Ovary (tissue), 9 donors: ENCODE data around the gene PROZ. TPM values are rescaled to one million over a fixed set of nuclear protein-coding genes. Genes with fewer than 3 reads are reported as not detected.

Experiments
- DNase-seq, 5 donors: peaks; one replicate each; pipeline ENCODE4 v3.0.0-alpha.2; 2019 to 2020
- H3K27ac ChIP-seq, 2 donors: fragments of 200-600 bp; one replicate each; pipeline versions ENCODE4 v1.5.1 to v1.8.0; 2019 to 2022
- H3K27me3 ChIP-seq: fragments of 200-600 bp; one replicate; pipeline ENCODE4 v1.8.0; 2022
- H3K36me3 ChIP-seq: fragments of 200-600 bp; sonication (generic); one replicate; pipeline ENCODE4 v1.5.1; 2019
- H3K4me1 ChIP-seq: one replicate; pipeline ENCODE4 v1.8.1; 2013; ENCODE audit warnings: mild to moderate bottlenecking, moderate library complexity; ENCODE audit not compliant: insufficient read depth
- H3K4me3 ChIP-seq: fragments of 200-600 bp; sonication (generic); one replicate; pipeline ENCODE4 v1.5.1; 2017
- H3K9me3 ChIP-seq, 2 donors: fragments of 200-600 bp in 1 of 2; sonication (generic) in 1 of 2; one replicate each; pipeline versions ENCODE4 v1.5.1 to v1.8.1; 2013 to 2019; ENCODE audit warnings: mild to moderate bottlenecking in 1 of 2, moderate library complexity in 1 of 2
- CTCF ChIP-seq, 3 donors: fragments of 450-650 bp in 2 of 3; fragments of 200-600 bp in 1 of 3; IDR thresholded peaks; one replicate each; pipeline versions ENCODE4 v1.5.1 to v1.8.0; 2016 to 2022; ENCODE audit warnings: antibody characterized with exemption in 3 of 3, mild to moderate bottlenecking in 1 of 3
- EP300 ChIP-seq: sonication (generic); formaldehyde crosslinking; IDR thresholded peaks from one replicate; pipeline ENCODE4 v1.6.1; 2017; ENCODE audit warnings: antibody characterized with exemption
- POLR2A ChIP-seq: fragments of 450-650 bp; IDR thresholded peaks from one replicate; pipeline ENCODE4 v1.6.1; 2017; ENCODE audit warnings: antibody characterized with exemption, mild to moderate bottlenecking, moderate library complexity
- WGBS, 3 donors: extraction: QIAGEN DNeasy Blood & Tissue Kit in 1 of 3; methylation state at CpG; one replicate each; pipeline versions ENCODE4 v1.1.5 to v1.1.7; 2013 to 2017; 5-methylcytosine and 5-hydroxymethylcytosine counted together
- intact Hi-C, 4 donors: fragments of 100-400 bp; cut with DNase I; formaldehyde crosslinking; loops; one replicate each; pipeline versions ENCODE4 v1.11.0 to v1.15.1; 2022 to 2023
- polyA plus RNA-seq, 2 donors: library from polyadenylated mRNA; stranded (reverse); fragments of 200-250 nt in 1 of 2; fragments of 350-450 nt in 1 of 2; fragmentation: Illumina TruSeq in 1 of 2; extraction: RNeasy Lipid Tissue Mini Kit (QIAGEN cat#74804) in 1 of 2; gene quantifications; one replicate each; pipeline ENCODE4 v1.2.3, GENCODE V29; 2013 to 2014
- total RNA-seq, 7 donors: library from RNA; depleted of rRNA in 2 of 7; stranded (reverse); fragments of >200 nt in 2 of 7; fragmentation: NEBNext Ultra II Directional in 3 of 7; extraction: Animal tissue kit (Norgen Biotek cat#: 25700) in 3 of 7; gene quantifications; one replicate each; pipeline versions ENCODE4 v1.1.0 to v1.2.4, GENCODE V29; 2016 to 2023
- donor health status: DM: no; HTN: no; CAD: no; lungs with moderate emphysema.
- donor health status: DM: no; HTN: no; CAD: no.
- donor health status: Bipolar disorder and iron deficiency.
- donor health status: DM: yes; HTN: yes; CAD: no.
- donor health status: DM: no; HTN: no; CAD: no.
- donor health status: DM: yes; HTN: yes; CAD: no.

The PROZ gene
- total and polyA plus RNA-seq, 9 donors, result not detected

- peaks cover 13% of the 10 kb centered on the region for H3K4me1 ChIP-seq
- H3K4me3 ChIP-seq, result no peak overlapping the region
- 75 to 81% (median 77%) methylated on average over 18 of the region's 18 CpGs for WGBS, 3 donors
- intact Hi-C loops, result no loop called here
- H3K9me3 ChIP-seq, result no peaks in the 10 kb centered on the region
- no peaks in the 10 kb centered on the region for H3K27me3 ChIP-seq
- H3K36me3 ChIP-seq, result no peaks in the 10 kb centered on the region
- DNase-seq, result peak in 2 of 5 donors; percentile 6 to 19
- TF ChIP-seq POLR2A (no peak), CTCF (IDR thresholded peaks at IDR 0.05) (no peak), EP300 (no peak)
- H3K27ac ChIP-seq, result no peak overlapping the region
Observed at GRCh38 chr13:113126265-113127150, 31.9 kb upstream of the PROZ start.

GRCh38 chr13:113129480-113129879 is 29.0 kb upstream of the PROZ start:
- no peaks in the 10 kb centered on the region for H3K27me3 ChIP-seq
- TF ChIP-seq CTCF (IDR thresholded peaks at IDR 0.05) (no peak), POLR2A (no peak), EP300 (no peak)
- H3K9me3 ChIP-seq, result no peaks in the 10 kb centered on the region
- WGBS, 3 donors, result 64 to 80% (median 67%) methylated on average over 27 of the region's 27 CpGs
- DNase-seq, result peak in 1 of 5 donors; percentile 14
- no peaks in the 10 kb centered on the region for H3K36me3 ChIP-seq
- intact Hi-C loops, result no loop called here
- H3K27ac ChIP-seq, result no peak overlapping the region
- H3K4me1 ChIP-seq, result peaks cover 5% of the 10 kb centered on the region
- no peak overlapping the region for H3K4me3 ChIP-seq

- H3K4me3 ChIP-seq, result no peak overlapping the region
- no peaks in the 10 kb centered on the region for H3K36me3 ChIP-seq
- H3K27ac ChIP-seq, result no peak overlapping the region
- intact Hi-C loops, result no loop called here
- WGBS, 3 donors, result 32 to 54% (median 35%) methylated on average over 47 to 60 of the region's 60 CpGs
- TF ChIP-seq EP300, result no peak
- TF ChIP-seq POLR2A, result no peak
- TF ChIP-seq CTCF (IDR thresholded peaks at IDR 0.05), result no peak
- no peaks in the 10 kb centered on the region for H3K27me3 ChIP-seq
- DNase-seq, result peak in 4 of 5 donors; percentile 21 to 71 (median 53)
- peaks cover 5% of the 10 kb centered on the region for H3K4me1 ChIP-seq
- no peaks in the 10 kb centered on the region for H3K9me3 ChIP-seq
Observed at GRCh38 chr13:113129921-113130750, 28.3 kb upstream of the PROZ start.

- TF ChIP-seq EP300 (no peak), POLR2A (no peak), CTCF (IDR thresholded peaks at IDR 0.05) (no peak)
- no peak overlapping the region for H3K27ac ChIP-seq
- 81 to 91% (median 86%) methylated on average over 2 of the region's 2 CpGs for WGBS, 3 donors
- DNase-seq, result no peak
- no peak overlapping the region for H3K4me3 ChIP-seq
- peaks cover 1% of the 10 kb centered on the region for H3K4me1 ChIP-seq
- intact Hi-C loops, result no loop called here
- H3K9me3 ChIP-seq, result no peaks in the 10 kb centered on the region
- H3K36me3 ChIP-seq, result no peaks in the 10 kb centered on the region
- no peaks in the 10 kb centered on the region for H3K27me3 ChIP-seq
Observed at GRCh38 chr13:113135281-113135760, 23.1 kb upstream of the PROZ start.
